Brain microvascular endothelial cell (primary cell): ENCODE results near the gene ZFAND2A.
"Not testable (repeated sequence)": the region's sequence is repeated elsewhere in the genome, so short reads cannot be mapped to it uniquely, and the experiment has no call there.

ENCODE experiments used
- DNase-seq: peaks from one replicate; pipeline ENCODE4 v3.0.0-alpha.2; 2020
- H3K27ac ChIP-seq: fragments of 250-450 bp; sonication (Bioruptor Pico); 2 replicates; pipeline ENCODE4 v1.5.1; 2020; ENCODE audit warnings: mild to moderate bottlenecking, moderate library complexity
- H3K27me3 ChIP-seq: fragments of 250-450 bp; sonication (Bioruptor Pico); replicated peaks from 2 replicates; pipeline ENCODE4 v1.5.1; 2020; ENCODE audit warnings: mild to moderate bottlenecking
- H3K36me3 ChIP-seq: fragments of 250-450 bp; sonication (Bioruptor Pico); replicated peaks from 2 replicates; pipeline ENCODE4 v1.5.1; 2020; ENCODE audit warnings: mild to moderate bottlenecking
- H3K4me3 ChIP-seq: 2 replicates; pipeline ENCODE4 v1.5.1; 2011; ENCODE audit warnings: low read depth, mild to moderate bottlenecking, control low read depth, low read length, moderate library complexity
- in situ Hi-C: cut with HindIII; loops from 2 replicates; pipeline ENCODE4 v1.10.0; 2017; ENCODE audit warnings: low sequenced_read_pairs, low pct_ligation_motif_present
- TF ChIP-seq, protein P1 (sequence below): IDR thresholded peaks from 2 replicates; pipeline ENCODE4 v1.5.1; 2011; ENCODE audit warnings: low read depth, mild to moderate bottlenecking, moderate library complexity, low read length, control low read depth, inconsistent platforms; ENCODE audit errors: missing control alignments

Gene ZFAND2A

DNA sequence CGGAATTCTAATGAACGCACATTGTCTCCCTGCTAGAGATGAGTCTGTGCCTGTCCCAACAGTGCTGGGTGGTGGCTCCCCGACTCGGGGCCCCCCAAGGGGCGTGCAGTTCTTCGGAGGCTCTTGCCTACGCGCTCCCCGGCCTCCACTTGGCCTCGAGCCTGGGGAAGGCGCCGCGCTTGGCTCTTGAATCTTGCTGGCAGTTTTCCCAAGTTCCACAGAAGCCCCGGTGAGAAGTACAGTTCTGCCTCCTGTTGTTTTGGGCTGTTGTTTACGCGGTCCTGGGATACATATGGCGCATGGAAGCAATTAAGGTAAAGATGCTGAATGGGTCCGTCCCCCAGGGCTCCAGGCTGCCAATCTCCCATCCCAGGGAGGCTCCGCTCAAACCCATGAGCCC, 40.0 kb upstream of the ZFAND2A start:
- Histone ChIP-seq H3K36me3 (no peaks in the 10 kb centered on the region), H3K27me3 (peaks cover 6% of the 10 kb centered on the region), H3K4me3 (no peak overlapping the region), H3K27ac (no peak overlapping the region)
- in situ Hi-C loops = no loop called here
- peak; percentile 14 for DNase-seq
- TF ChIP-seq, protein P1, sequence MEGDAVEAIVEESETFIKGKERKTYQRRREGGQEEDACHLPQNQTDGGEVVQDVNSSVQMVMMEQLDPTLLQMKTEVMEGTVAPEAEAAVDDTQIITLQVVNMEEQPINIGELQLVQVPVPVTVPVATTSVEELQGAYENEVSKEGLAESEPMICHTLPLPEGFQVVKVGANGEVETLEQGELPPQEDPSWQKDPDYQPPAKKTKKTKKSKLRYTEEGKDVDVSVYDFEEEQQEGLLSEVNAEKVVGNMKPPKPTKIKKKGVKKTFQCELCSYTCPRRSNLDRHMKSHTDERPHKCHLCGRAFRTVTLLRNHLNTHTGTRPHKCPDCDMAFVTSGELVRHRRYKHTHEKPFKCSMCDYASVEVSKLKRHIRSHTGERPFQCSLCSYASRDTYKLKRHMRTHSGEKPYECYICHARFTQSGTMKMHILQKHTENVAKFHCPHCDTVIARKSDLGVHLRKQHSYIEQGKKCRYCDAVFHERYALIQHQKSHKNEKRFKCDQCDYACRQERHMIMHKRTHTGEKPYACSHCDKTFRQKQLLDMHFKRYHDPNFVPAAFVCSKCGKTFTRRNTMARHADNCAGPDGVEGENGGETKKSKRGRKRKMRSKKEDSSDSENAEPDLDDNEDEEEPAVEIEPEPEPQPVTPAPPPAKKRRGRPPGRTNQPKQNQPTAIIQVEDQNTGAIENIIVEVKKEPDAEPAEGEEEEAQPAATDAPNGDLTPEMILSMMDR = no peak

DNA sequence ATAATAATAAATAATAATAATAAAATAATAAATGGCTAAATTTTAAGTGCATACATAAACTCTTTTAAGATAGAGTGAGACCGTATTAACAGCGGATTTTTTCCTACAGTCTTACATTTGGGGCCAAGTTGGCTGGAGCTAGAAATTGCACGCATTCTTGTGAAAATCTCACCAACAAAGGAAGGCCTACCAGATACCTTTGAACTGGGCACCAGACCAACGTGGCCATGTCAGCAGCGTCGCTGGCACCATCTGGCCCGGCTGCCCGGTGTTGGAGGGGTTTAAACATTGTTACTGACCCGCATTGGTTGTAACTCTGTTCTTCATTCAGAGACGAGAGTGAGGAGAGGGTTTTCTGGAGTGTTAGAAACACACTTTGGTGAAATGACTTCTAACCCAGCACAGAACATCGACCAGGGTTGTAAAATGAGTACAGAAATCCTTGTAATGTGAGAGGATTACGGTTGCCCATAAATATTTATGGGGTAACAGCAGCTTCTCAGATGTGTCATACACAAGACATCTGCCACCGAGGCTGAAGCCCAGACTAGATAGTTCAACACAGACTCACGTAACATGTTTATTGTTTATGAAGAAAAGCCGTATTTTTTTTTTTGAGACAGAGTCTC, 38.1 kb upstream of the ZFAND2A start:
- DNase-seq = peak; percentile 14
- TF ChIP-seq, protein P1 = no peak
- no peaks in the 10 kb centered on the region for H3K36me3 ChIP-seq
- no peak overlapping the region for H3K27ac ChIP-seq
- in situ Hi-C loops = no loop called here
- no peak overlapping the region for H3K4me3 ChIP-seq
- H3K27me3 ChIP-seq = peaks cover 6% of the 10 kb centered on the region

DNA sequence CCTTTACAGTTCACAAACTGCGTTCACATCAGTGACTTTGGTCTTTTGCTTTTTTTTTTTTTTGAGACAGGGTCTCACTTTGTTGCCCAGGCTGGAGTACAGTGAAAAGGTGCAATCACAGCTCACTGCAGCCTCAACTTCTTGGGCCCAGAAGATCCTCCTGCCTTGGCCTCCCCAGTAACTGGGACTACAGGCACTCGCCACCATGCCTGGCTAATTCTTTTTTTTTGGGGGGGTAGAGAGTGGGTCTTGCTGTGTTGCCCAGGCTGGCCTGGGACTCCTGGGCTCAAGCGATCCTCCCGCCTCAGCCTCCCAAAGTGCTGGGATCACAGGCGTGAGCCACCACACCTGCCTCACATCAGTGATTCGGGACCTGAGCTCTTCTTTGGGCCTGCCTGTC, 37.0 kb upstream of the ZFAND2A start:
- no peak overlapping the region for H3K4me3 ChIP-seq
- no peak overlapping the region for H3K27ac ChIP-seq
- H3K27me3 ChIP-seq = peaks cover 6% of the 10 kb centered on the region
- TF ChIP-seq, protein P1 = no peak
- DNase-seq = no peak
- in situ Hi-C loops = no loop called here
- no peaks in the 10 kb centered on the region for H3K36me3 ChIP-seq

DNA sequence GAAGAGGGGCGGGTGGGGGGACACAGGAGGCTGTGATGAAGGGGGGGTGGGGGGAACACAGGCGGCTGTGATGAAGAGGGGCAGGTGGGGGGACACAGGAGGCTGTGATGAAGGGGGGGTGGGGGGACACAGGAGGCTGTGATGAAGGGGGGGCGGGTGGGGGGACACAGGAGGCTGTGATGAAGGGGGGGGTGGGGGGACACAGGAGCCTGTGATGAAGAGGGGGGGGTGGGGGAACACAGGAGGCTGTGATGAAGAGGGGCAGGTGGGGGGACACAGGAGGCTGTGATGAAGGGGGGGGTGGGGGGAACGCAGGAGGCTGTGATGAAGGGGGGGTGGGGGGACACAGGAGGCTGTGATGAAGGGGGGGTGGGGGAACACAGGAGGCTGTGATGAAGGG, 36.4 kb upstream of the ZFAND2A start:
- H3K36me3 ChIP-seq, H3K27ac ChIP-seq, DNase-seq, H3K4me3 ChIP-seq, in situ Hi-C loops, H3K27me3 ChIP-seq: not testable (repeated sequence)

DNA sequence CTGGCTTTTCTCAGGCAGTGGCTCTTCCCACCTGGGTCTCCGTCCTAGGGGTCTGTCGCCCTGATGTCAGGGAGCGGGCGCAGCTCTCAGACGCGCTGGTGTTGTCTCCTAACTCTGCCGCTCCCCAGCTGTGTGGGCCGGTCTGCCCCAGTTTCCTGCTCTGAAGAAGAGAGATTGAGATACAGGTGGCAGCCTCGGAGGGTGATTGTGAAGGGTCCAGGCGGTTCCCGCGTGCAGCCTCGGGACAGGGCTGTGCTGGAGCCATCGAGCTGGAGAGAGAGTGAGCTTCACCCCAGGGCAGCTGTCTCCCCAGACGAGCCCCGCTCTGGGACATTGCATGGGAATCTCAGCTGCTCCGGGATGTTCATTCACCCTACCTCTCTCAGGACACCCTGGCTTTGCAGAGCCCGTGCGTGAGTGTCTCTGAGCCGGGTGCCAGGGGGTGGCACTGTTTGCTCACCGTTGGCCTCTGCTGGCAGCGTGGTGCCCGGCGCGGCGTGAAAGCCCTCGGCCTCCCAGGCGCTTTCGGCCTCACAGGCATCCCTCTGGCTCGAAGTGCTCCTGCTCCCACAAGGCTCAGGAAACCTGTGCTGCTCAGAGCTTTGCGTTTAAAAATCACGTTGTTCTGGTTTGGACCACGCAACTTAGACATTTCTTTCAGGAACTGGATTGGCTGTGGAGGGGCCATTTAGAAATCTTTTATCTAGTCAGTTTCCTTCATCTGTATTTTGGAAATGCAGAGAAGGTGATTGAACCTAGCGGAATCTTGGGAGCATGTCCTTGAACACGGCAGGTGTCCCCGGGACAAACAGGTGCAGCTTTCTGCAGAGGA, 33.8 kb upstream of the ZFAND2A start:
- H3K36me3 ChIP-seq = no peaks in the 10 kb centered on the region
- no peak for DNase-seq
- H3K27me3 ChIP-seq = peaks cover 2% of the 10 kb centered on the region
- in situ Hi-C loops = no loop called here
- TF ChIP-seq, protein P1 = peak; percentile 63
- H3K27ac ChIP-seq = no peak overlapping the region
- no peak overlapping the region for H3K4me3 ChIP-seq

DNA sequence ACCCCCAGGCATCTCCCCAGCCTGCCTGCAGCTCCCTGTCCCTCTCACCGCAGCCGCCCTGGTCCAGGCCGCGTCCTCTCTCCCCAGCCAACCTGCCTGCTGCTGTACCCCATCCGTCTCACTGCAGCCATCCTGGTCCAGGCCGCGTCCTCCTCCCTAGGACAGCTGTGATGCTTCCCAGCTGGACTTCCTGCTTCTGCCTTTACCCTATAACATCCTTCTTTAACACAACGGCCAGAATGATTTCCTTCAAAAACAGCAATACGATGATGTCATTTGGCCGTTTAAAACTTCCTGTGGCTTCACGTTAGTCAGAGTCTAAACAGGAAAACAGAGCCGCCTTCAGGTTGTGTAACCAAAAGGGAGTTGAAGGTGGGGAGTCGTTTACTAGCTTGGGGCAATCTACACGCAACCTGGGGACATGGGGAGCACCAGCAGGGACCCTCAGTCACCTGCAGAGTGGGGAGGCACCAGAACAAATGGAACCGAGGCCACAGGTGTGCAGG, 32.2 kb upstream of the ZFAND2A start:
- DNase-seq = peak; percentile 71
- Histone ChIP-seq H3K4me3 (no peak overlapping the region), H3K36me3 (no peaks in the 10 kb centered on the region), H3K27ac (no peak overlapping the region), H3K27me3 (peaks cover 2% of the 10 kb centered on the region)
- in situ Hi-C loops = no loop called here
- TF ChIP-seq, protein P1 = no peak
